COLO829 (cell line): ENCODE results near the gene RSAD2.
"Not testable (repeated sequence)": the region's sequence is repeated elsewhere in the genome, so short reads cannot be mapped to it uniquely, and the experiment has no call there.

Experiments used
- DNase-seq: peaks from one replicate; pipeline ENCODE4 v3.0.0; 2012; ENCODE audit warnings: low spot score

Gene RSAD2

DNA sequence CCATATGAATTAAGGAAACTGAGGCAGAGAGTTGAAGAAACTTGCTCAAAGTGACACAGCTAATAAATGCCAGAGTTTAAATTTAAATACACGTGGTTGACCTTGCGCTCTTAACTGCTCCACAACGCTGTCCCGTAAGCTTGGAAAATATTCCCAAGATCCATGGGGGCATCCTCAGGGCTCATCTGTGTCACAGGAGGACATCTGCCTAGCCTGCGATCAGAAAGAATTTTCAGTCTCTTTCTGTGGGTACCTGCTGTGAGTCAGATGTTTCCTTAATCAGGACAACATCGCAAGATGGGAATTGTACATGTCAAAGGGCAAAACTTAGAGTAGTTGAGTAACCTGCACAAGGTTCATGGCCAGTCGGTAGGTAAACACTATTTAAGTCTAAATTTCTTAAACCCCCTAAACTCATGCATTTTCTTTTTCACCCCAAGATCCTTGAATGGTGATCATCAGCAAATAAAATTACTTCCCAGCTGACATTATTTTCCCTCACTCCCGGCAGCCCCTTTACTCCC, 13.3 kb upstream of the RSAD2 start:
- no peak for DNase-seq

- DNase-seq = no peak
Measured at GRCh38 chr2:6864923-6865345, 12.6 kb upstream of the RSAD2 start.

- DNase-seq = peak; percentile 53
Measured at GRCh38 chr2:6865346-6866274, 12.0 kb upstream of the RSAD2 start, which contains the start of gene CMPK2. CMPK2 (minus strand) TSS chr2:6865907; CDS start chr2:6865696, 211 bp downstream.

- peak; percentile 49 for DNase-seq
Measured at GRCh38 chr2:6866275-6866671, 11.3 kb upstream of the RSAD2 start.

DNA sequence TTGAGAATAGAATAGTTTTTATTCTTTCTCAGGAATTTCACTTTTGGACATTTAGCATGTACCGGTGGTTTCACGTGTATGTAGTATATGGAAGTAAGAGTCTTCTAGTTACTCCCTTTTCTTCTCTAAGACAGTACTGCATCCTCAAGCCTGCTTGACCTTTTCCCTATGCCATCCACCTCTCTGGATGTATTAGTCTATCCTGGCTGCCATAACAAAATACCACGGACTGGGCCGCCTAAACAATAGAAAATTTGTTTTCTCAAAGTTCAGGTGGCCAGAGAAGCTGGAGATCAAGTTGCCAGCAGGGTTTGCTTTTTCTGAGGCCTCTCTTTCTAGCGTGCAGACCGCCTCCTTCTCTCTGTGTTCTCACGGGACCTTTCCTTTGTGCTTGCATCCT, 10.6 kb upstream of the RSAD2 start:
- DNase-seq = no peak

- no peak for DNase-seq
Measured at GRCh38 chr2:6872394-6872793, 5.2 kb upstream of the RSAD2 start.

- no peak for DNase-seq
Measured at GRCh38 chr2:6874032-6874431, 3.5 kb upstream of the RSAD2 start.

DNA sequence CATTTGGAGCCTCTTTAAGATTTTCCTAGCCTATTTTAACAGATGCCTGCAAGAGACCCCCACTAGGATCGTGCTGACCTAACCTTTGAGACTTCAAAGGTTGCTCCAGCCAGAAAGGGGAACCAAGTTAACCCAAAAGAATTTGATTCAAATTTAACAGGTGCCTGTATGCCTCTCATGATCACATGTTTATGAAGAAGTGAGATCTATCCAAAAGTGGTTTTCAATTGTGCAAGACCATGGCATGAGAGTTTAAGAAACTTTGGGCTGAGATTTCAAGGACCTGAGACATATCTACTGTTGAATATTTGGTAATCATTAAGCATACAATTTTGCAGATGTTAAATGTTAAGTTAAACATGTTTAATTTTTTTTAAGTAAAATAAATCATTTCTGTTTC, 1.3 kb upstream of the RSAD2 start:
- DNase-seq = no peak

- DNase-seq = no peak
Measured at GRCh38 chr2:6878549-6878948, 972 bp downstream of the RSAD2 start.

- no peak for DNase-seq
Measured at GRCh38 chr2:6879011-6879410, 1.4 kb downstream of the RSAD2 start.

GRCh38 chr2:6880200-6880733, 2.7 kb downstream of the RSAD2 start:
- DNase-seq = no peak

DNA sequence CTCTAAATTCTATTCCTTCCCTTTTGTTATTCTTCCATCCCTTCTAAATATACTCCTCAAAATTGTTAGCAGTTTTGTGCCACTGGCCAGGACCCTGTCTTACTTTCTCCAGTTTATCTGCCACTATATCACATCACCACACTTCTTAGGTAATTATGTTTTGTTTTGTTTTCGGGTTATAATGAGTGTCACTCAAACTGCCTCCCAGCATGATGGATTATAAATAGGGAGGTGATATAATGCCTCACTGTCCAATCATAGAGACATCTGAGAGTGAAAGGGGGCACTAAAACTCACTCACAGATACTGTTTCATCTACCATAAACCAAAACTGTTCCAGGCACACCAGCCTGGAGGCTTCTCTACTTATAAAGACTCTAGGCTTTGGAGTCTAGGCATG, 3.5 kb downstream of the RSAD2 start:
- DNase-seq = no peak

DNA sequence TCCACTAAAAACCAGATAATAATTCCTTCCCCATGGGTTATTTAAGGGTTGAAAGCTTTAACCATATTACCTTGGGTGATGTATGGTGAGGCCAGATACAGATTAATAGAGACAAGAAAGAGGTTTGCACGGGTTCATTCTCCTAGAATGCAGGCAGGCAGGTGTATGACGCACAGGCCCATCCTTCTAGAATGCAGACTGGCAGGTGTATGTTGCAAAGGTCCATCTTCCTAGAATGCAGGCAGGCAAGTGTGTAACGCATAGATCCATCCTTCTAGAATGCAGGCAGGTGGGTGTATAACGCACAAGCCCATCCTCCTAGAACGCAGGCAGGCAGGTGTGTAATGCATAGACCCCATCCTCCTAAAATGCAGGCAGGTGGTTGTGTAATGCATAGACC, 3.9 kb downstream of the RSAD2 start:
- no peak for DNase-seq

DNA sequence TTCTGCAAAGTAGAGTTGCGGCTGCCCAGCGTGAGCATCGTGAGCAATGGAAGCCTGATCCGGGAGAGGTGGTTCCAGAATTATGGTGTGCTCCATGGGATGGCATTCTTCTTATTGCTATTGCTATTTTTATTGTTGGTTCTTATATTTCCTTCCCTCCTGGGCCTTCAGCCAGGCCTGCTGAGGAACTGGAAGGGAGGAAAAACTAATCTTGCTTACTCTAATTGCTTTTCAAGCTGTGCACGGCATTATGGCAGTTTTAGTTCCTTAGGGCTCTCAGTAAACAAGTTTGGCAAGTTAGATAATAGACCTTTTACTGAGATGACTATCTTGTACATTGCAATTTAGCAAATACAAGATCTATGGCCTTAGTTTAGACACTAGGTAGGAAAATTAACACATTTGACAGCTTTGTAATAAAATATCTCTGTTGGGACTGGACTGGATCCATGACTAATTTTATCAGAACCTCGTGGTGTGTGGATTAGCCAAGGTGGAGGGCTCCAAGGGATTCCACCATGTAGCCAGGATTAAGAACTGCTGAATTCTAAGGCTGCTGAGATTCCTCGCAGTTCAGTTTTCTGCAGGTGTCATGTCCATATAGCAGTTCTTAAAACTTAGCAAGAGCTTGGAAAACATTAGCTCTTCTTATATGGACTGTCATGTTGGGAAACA, 6.0 kb downstream of the RSAD2 start:
- no peak for DNase-seq

GRCh38 chr2:6885551-6885950, 8.0 kb downstream of the RSAD2 start:
- no peak for DNase-seq

GRCh38 chr2:6885968-6886367, 8.4 kb downstream of the RSAD2 start:
- DNase-seq = no peak

DNA sequence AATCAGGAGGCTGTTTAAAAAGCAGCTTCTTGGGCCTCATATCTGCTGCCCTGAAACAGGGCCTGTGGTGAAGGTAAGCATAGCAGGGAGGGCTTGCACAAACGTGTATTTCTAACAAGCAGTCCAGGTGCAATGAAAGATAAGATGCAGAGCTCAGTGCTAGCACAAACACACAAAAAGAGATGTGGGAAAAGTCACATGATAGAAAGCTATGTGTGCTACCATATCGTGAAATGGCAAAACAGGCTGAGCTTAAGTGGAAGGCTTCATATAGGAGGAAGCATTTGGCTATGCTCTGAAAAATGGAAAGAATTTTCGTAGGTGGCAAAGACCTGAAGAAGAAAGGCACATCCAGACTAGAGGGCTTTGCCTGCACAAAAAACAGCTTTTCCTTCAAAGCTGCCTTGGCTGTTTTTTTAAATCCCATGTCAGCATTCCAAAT, 10.2 kb downstream of the RSAD2 start:
- DNase-seq = no peak

GRCh38 chr2:6888724-6889123, 11.1 kb downstream of the RSAD2 start:
- DNase-seq = no peak

DNA sequence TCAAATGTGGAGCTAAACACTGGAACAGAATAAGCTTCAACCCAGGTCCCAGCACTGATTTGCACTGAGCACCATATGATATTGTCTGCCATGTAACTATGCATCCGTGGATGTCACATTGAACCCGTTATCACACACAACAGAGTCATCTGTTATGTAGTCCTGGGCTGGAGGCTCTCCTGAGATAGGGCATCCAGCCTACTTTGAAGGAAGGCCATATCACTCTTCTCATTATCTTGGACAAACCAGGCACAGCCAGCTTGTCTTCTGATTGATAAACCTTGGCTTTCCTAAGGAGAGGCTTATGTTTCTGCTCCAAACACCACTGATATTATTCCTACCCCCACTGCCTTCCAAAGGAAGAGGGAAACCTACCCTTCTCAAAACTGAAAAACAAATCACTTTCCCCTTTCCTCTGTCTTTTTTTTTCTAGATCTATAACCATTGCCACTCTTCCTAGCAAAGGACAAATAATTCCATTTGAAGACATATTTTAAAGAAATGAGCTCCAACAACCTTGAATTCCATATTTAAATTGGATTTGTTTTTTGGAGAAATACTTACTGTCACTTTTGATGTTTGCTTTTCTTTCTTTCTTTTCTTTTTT, 16.4 kb downstream of the RSAD2 start:
- no peak for DNase-seq

DNA sequence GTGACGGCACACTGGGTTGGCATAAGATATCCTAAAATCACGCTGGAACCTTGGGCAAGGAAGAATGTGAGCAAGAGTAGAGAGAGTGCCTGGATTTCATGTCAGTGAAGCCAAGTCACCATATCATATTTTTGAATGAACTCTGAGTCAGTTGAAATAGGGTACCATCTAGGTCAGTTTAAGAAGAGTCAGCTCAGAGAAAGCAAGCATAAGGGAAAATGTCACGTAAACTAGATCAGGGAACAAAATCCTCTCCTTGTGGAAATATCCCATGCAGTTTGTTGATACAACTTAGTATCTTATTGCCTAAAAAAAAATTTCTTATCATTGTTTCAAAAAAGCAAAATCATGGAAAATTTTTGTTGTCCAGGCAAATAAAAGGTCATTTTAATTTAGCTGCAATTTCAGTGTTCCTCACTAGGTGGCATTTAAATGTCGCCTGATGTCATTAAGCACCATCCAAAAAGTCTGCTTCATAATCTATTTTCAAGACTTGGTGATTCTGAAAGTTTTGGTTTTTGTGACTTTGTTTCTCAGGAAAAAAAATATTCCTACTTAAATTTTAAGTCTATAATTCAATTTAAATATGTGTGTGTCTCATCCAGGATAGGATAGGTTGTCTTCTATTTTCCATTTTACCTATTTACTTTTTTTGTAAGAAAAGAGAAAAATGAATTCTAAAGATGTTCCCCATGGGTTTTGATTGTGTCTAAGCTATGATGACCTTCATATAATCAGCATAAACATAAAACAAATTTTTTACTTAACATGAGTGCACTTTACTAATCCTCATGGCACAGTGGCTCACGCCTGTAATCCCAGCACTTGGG, 19.6 kb downstream of the RSAD2 start:
- no peak for DNase-seq

DNA sequence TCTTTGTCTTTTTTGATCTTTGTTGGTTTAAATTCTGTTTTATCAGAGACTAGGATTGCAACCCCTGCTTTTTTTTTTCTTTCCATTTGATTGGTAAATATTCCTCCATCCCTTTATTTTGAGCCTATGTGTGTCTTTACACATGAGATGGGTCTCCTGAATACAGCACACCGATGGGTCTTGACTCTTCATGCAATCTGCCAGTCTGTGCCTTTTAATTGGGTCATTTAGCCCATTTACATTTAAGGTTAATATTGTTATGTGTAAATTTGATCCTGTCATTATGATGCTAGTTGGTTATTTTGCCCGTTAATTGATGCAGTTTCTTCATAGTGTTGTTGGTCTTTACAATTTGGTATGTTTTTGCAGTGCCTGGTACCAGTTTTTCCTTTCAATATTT, 25.0 kb downstream of the RSAD2 start:
- DNase-seq = not testable (repeated sequence)
